Psoas muscle (tissue), 8 donors: ENCODE data around the gene OCIAD2. TPM values are rescaled to one million over a fixed set of nuclear protein-coding genes. Genes with fewer than 3 reads are reported as not detected.

Source experiments
- ATAC-seq, 4 donors: fragments of 200-7000 bp; cut with Tn5 transposase; one replicate each; pipeline ENCODE4 v1.9.1; 2020; ENCODE audit warnings: moderate library complexity in 3 of 4, mild to moderate bottlenecking in 2 of 4
- DNase-seq, 2 donors: peaks; one replicate each; pipeline ENCODE4 v3.0.0-alpha.2; 2020
- H3K27ac ChIP-seq: fragments of 200-600 bp; one replicate; pipeline ENCODE4 v1.8.0; 2022
- H3K27me3 ChIP-seq, 3 donors: fragments of 200-600 bp in 1 of 3; one replicate each; pipeline versions ENCODE4 v1.6.1 to v1.8.0; 2013 to 2022; ENCODE audit warnings: low read length in 2 of 3, mild to moderate bottlenecking in 2 of 3, moderate library complexity in 1 of 3; ENCODE audit not compliant: insufficient read depth in 3 of 3
- H3K36me3 ChIP-seq, 2 donors: fragments of 200-600 bp in 1 of 2; one replicate each; pipeline versions ENCODE4 v1.6.1 to v1.8.0; 2013 to 2022; ENCODE audit warnings: low read depth in 1 of 2, mild to moderate bottlenecking in 1 of 2, moderate library complexity in 1 of 2; ENCODE audit not compliant: insufficient read depth in 1 of 2
- H3K4me1 ChIP-seq: fragments of 200-600 bp; one replicate; pipeline ENCODE4 v1.8.0; 2022
- H3K4me3 ChIP-seq: fragments of 200-600 bp; one replicate; pipeline ENCODE4 v1.8.0; 2022; ENCODE audit warnings: mild to moderate bottlenecking
- H3K9me3 ChIP-seq: fragments of 200-600 bp; one replicate; pipeline ENCODE4 v1.8.0; 2022
- CTCF ChIP-seq: fragments of 200-600 bp; IDR thresholded peaks from one replicate; pipeline ENCODE4 v1.8.0; 2022; ENCODE audit warnings: antibody characterized with exemption
- WGBS, 3 donors: extraction: QIAGEN DNeasy Blood & Tissue Kit; methylation state at CpG; one replicate each; pipeline versions ENCODE4 v1.1.6 to v1.1.7; 2013; 5-methylcytosine and 5-hydroxymethylcytosine counted together
- intact Hi-C, 2 donors: fragments of 100-400 bp; cut with DNase I; formaldehyde crosslinking; loops; one replicate each; pipeline versions ENCODE4 v1.11.0 to v1.14.2; 2022
- polyA plus RNA-seq, 3 donors: library from polyadenylated mRNA; stranded (reverse); fragments of 200-250 nt; gene quantifications; one replicate each; pipeline ENCODE4 v1.2.3, GENCODE V29; 2013
- total RNA-seq, 4 donors: library from RNA; stranded (reverse); fragmentation: NEBNext Ultra II Directional in 2 of 4; extraction: Animal tissue kit (Norgen Biotek cat#: 25700) in 2 of 4; gene quantifications; one replicate each; pipeline versions ENCODE4 v1.2.1 to v1.2.4, GENCODE V29; 2021 to 2023
- donor health status: healthy with polysubstance abuse.
- donor health status: DM: no; HTN: no; CAD: no; lungs with moderate emphysema.
- donor health status: Bipolar disorder and iron deficiency.
- donor health status: healthy.
- donor health status: DM: yes; HTN: yes; CAD: no.
- donor health status: DM: no; HTN: no; CAD: no.
- donor health status: DM: no; HTN: no; CAD: no.
- donor health status: DM: yes; HTN: yes; CAD: no.

OCIAD2 gene
- total and polyA plus RNA-seq, 7 donors = 2.1 to 9.7 (median 7.8) TPM

GRCh38 chr4:48905363-48906015 lies 1.1 kb downstream of the OCIAD2 start:
- Histone ChIP-seq H3K9me3 (no peaks in the 10 kb centered on the region), H3K4me3 (peak overlapping the region; percentile 65), H3K27ac (no peak overlapping the region), H3K36me3 (no peaks in the 10 kb centered on the region), H3K4me1 (no peaks in the 10 kb centered on the region), H3K27me3 (peaks cover 0 to 15% (median 2%) of the 10 kb centered on the region in 3 donors)
- no peak for TF ChIP-seq CTCF
- intact Hi-C loops = no loop called here
- WGBS, 3 donors = 78 to 87% (median 83%) methylated on average over 9 of the region's 9 CpGs
- DNase-seq (no peak), ATAC-seq (peak in 1 of 4 donors; percentile 36)

- Histone ChIP-seq H3K9me3 (no peaks in the 10 kb centered on the region), H3K36me3 (no peaks in the 10 kb centered on the region), H3K27me3 (peaks cover 0 to 15% (median 2%) of the 10 kb centered on the region in 3 donors), H3K27ac (no peak overlapping the region), H3K4me3 (no peak overlapping the region), H3K4me1 (no peaks in the 10 kb centered on the region)
- 91 to 95% (median 93%) methylated on average over 3 of the region's 3 CpGs for WGBS, 3 donors
- no peak for TF ChIP-seq CTCF
- ATAC-seq = no peak
- DNase-seq = no peak
- intact Hi-C loops = no loop called here
These were observed 1.9 kb downstream of the OCIAD2 start for GRCh38 chr4:48904541-48905142.

GRCh38 chr4:48904101-48904500 lies 2.5 kb downstream of the OCIAD2 start:
- intact Hi-C loops = no loop called here
- no peak overlapping the region for H3K27ac ChIP-seq
- H3K9me3 ChIP-seq = no peaks in the 10 kb centered on the region
- TF ChIP-seq CTCF = no peak
- no peaks in the 10 kb centered on the region for H3K4me1 ChIP-seq
- DNase-seq = no peak
- no peak overlapping the region for H3K4me3 ChIP-seq
- no peaks in the 10 kb centered on the region for H3K36me3 ChIP-seq
- ATAC-seq = no peak
- WGBS, 3 donors = 72 to 86% (median 83%) methylated on average over 4 of the region's 4 CpGs
- peaks cover 0 to 15% (median 2%) of the 10 kb centered on the region in 3 donors for H3K27me3 ChIP-seq

- Histone ChIP-seq H3K27ac (no peak overlapping the region), H3K9me3 (no peaks in the 10 kb centered on the region), H3K4me1 (no peaks in the 10 kb centered on the region), H3K36me3 (no peaks in the 10 kb centered on the region), H3K27me3 (peaks cover 0 to 15% (median 2%) of the 10 kb centered on the region in 3 donors), H3K4me3 (no peak overlapping the region)
- DNase-seq = no peak
- TF ChIP-seq CTCF = no peak
- no peak for ATAC-seq
- intact Hi-C loops = no loop called here
These were observed 4.3 kb downstream of the OCIAD2 start for GRCh38 chr4:48902266-48902665.
